Thyroid gland (tissue), 4 donors: Measurements from ENCODE around the gene ZNF878. TPM values are rescaled to one million over a fixed set of nuclear protein-coding genes. Genes with fewer than 3 reads are reported as not detected.

Experiments
- DNase-seq, 2 donors: peaks; one replicate each; pipeline ENCODE4 v3.0.0-alpha.2; 2019
- H3K27ac ChIP-seq, 3 donors: fragments of 200-600 bp; sonication (generic); 1 replicate in 2 of 3; 2 replicates in 1 of 3; pipeline ENCODE4 v1.5.1; 2016 to 2019; ENCODE audit warnings: mild to moderate bottlenecking in 1 of 3, moderate library complexity in 1 of 3
- H3K27me3 ChIP-seq: fragments of 200-600 bp; sonication (generic); one replicate; pipeline ENCODE4 v1.5.1; 2019
- H3K36me3 ChIP-seq, 2 donors: fragments of 200-600 bp; sonication (generic); one replicate each; pipeline ENCODE4 v1.5.1; 2016 to 2019
- H3K4me1 ChIP-seq, 2 donors: fragments of 200-600 bp; sonication (generic); one replicate each; pipeline ENCODE4 v1.5.1; 2017 to 2019
- H3K4me3 ChIP-seq, 3 donors: fragments of 200-600 bp; sonication (generic); replicated peaks in 1 of 3; 1 replicate in 2 of 3; 2 replicates in 1 of 3; pipeline ENCODE4 v1.5.1; 2016; ENCODE audit warnings: mild to moderate bottlenecking in 1 of 3
- H3K9me3 ChIP-seq: fragments of 200-600 bp; sonication (generic); one replicate; pipeline ENCODE4 v1.5.1; 2017
- POLR2A ChIP-seq, 2 donors: fragments of 450-650 bp; IDR thresholded peaks; one replicate each; pipeline ENCODE4 v1.6.1; 2017; ENCODE audit warnings: antibody characterized with exemption in 2 of 2, mild to moderate bottlenecking in 2 of 2, moderate library complexity in 1 of 2
- WGBS, 2 donors: methylation state at CpG; one replicate each; pipeline ENCODE4 v1.1.5; 2017; 5-methylcytosine and 5-hydroxymethylcytosine counted together
- intact Hi-C: fragments of 100-400 bp; cut with DNase I; formaldehyde crosslinking; loops from one replicate; pipeline ENCODE4 v1.15.1; 2023
- small RNA-seq: library from RNA; depleted of rRNA; stranded (forward); fragments of <200 nt; gene quantifications from one replicate; pipeline ENCODE3, GENCODE V24; 2016
- total RNA-seq, 4 donors: library from RNA; depleted of rRNA; stranded (reverse); fragments of >200 nt; gene quantifications; one replicate each; pipeline ENCODE4 v1.2.3, GENCODE V29; 2016
- TF ChIP-seq, protein P1 (sequence below), 6 experiments: fragments of 200-600 bp in 3 of 6; fragments of 450-650 bp in 3 of 6; sonication (generic) in 3 of 6; IDR thresholded peaks; one replicate each; pipeline ENCODE4 v1.5.1; 2016 to 2019; ENCODE audit warnings: antibody characterized with exemption in 6 of 6, mild to moderate bottlenecking in 2 of 6, inconsistent platforms in 1 of 6, moderate library complexity in 1 of 6

The ZNF878 gene
- total RNA-seq, 4 donors from 2014 or later, result 0.22 to 0.67 (median 0.33) TPM

DNA sequence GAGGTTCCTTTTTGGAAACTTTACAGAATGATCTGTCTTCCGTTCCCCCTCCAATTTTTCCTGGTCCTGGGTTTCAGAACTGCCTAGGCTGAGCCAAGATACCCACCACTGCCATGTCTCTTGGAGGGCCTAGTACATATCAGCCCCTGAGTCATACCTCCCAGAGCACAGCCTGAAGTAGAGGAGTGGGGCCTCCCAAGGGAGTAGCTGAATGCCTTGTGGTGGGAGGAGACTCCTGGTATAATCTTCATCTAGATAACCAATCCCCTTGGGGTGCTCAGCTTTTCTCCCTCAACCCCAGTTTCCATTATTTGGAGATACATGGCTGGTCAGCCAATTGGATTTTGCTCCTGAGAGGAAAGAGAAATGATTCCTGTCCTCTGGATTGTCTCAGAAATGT is 57.6 kb downstream of the ZNF878 start:
- intact Hi-C loops, result no loop called here
- no peaks in the 10 kb centered on the region for H3K36me3 ChIP-seq
- no peak for TF ChIP-seq POLR2A (IDR thresholded peaks at IDR 0.05)
- TF ChIP-seq, protein P1, sequence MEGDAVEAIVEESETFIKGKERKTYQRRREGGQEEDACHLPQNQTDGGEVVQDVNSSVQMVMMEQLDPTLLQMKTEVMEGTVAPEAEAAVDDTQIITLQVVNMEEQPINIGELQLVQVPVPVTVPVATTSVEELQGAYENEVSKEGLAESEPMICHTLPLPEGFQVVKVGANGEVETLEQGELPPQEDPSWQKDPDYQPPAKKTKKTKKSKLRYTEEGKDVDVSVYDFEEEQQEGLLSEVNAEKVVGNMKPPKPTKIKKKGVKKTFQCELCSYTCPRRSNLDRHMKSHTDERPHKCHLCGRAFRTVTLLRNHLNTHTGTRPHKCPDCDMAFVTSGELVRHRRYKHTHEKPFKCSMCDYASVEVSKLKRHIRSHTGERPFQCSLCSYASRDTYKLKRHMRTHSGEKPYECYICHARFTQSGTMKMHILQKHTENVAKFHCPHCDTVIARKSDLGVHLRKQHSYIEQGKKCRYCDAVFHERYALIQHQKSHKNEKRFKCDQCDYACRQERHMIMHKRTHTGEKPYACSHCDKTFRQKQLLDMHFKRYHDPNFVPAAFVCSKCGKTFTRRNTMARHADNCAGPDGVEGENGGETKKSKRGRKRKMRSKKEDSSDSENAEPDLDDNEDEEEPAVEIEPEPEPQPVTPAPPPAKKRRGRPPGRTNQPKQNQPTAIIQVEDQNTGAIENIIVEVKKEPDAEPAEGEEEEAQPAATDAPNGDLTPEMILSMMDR (IDR thresholded peaks at IDR 0.05), result no peak
- 79 to 83% methylated on average over 1 of the region's 1 CpG for WGBS, 2 donors
- H3K4me1 ChIP-seq, result peaks cover 0 to under 1% of the 10 kb centered on the region in 2 donors
- H3K27ac ChIP-seq, result no peak overlapping the region
- DNase-seq, result no peak
- no peaks in the 10 kb centered on the region for H3K9me3 ChIP-seq
- no peaks in the 10 kb centered on the region for H3K27me3 ChIP-seq
- H3K4me3 ChIP-seq, result no peak overlapping the region

Small RNAs within 50 kb of the gene (small RNA-seq; reads per million reads assigned to genes)
- gene RF00019 (not detected), gene RNA5SP464 (not detected), gene RNA5SP465 (not detected), gene RNA5SP466 (not detected)

Other genes starting within 250 kb of the ZNF878 start
- gene ZNF440, start 238.7 kb downstream of the ZNF878 start, total RNA-seq, result 10 to 100 TPM; 11.9 to 16.0 (median 13.8) TPM
- 10 to 100 TPM; 13.8 to 22.9 (median 18.6) TPM for gene ZNF439, start 204.2 kb downstream of the ZNF878 start, total RNA-seq
- 10 to 100 TPM; 14.1 to 20.0 (median 16.7) TPM for gene ZNF69, start 165.2 kb downstream of the ZNF878 start, total RNA-seq
- gene ZNF700, start 127.9 kb downstream of the ZNF878 start, total RNA-seq, result 10 to 100 TPM; 10.9 to 23.1 (median 16.0) TPM
- gene ZNF763, start 87.9 kb downstream of the ZNF878 start, total RNA-seq, result 10 to 100 TPM in 2 of 4 donors, 1 to 10 TPM in 2; 7.4 to 14.4 (median 10.3) TPM
- gene ZNF433, start 17.3 kb downstream of the ZNF878 start, total RNA-seq, result 10 to 100 TPM in 3 of 4 donors, 1 to 10 TPM in 1; 8.9 to 21.8 (median 12.6) TPM
- gene ZNF844, start 11.8 kb upstream of the ZNF878 start, total RNA-seq, result 10 to 100 TPM; 16.4 to 25.6 (median 21.0) TPM
- gene ZNF20, start 87.4 kb upstream of the ZNF878 start, total RNA-seq, result 1 to 10 TPM; 5.2 to 7.5 (median 6.2) TPM
- gene ZNF625, start 103.8 kb upstream of the ZNF878 start, total RNA-seq, result 10 to 100 TPM in 3 of 4 donors, 1 to 10 TPM in 1; 5.5 to 12.2 (median 11.5) TPM
- gene ZNF136, start 110.1 kb upstream of the ZNF878 start, total RNA-seq, result 10 to 100 TPM; 17.6 to 30.2 (median 19.1) TPM
- 10 to 100 TPM; 13.7 to 24.6 (median 19.2) TPM for gene ZNF44, start 241.9 kb upstream of the ZNF878 start, total RNA-seq